ENCODE results near the gene NPHP4.

The NPHP4 gene

GRCh38 chr1:5992026-5992813 is at the start of gene NPHP4:
NPHP4 (minus strand) TSS chr1:5992425; CDS start chr1:5986289, 6,136 bp downstream.
- peak; percentile 100 for DNase-seq

GRCh38 chr1:6041432-6042062 is 49.3 kb upstream of the NPHP4 start:
- DNase-seq = peak; percentile 23

- DNase-seq = no peak
These were observed 48.7 kb upstream of the NPHP4 start for GRCh38 chr1:6040861-6041415.

GRCh38 chr1:6040444-6040843 is 48.2 kb upstream of the NPHP4 start:
- DNase-seq = no peak

- no peak for DNase-seq
These were observed 46.8 kb upstream of the NPHP4 start for GRCh38 chr1:6039031-6039430.

- DNase-seq = no peak
These were observed 46.4 kb upstream of the NPHP4 start for GRCh38 chr1:6038603-6039002.

- peak; percentile 70 for DNase-seq
These were observed 45.1 kb upstream of the NPHP4 start for GRCh38 chr1:6037338-6037762.

GRCh38 chr1:6035719-6036118 is 43.5 kb upstream of the NPHP4 start:
- DNase-seq = no peak

- DNase-seq = no peak
These were observed 43.1 kb upstream of the NPHP4 start for GRCh38 chr1:6035303-6035702.

- DNase-seq = no peak
These were observed 42.5 kb upstream of the NPHP4 start for GRCh38 chr1:6034750-6035096.

- peak; percentile 34 for DNase-seq
These were observed 41.9 kb upstream of the NPHP4 start for GRCh38 chr1:6033986-6034749.

GRCh38 chr1:6033124-6033523 is 40.9 kb upstream of the NPHP4 start:
- DNase-seq = no peak

GRCh38 chr1:6030547-6031261 is 38.5 kb upstream of the NPHP4 start:
- no peak for DNase-seq

GRCh38 chr1:6030132-6030531 is 37.9 kb upstream of the NPHP4 start:
- DNase-seq = no peak

GRCh38 chr1:6029351-6029750 is 37.1 kb upstream of the NPHP4 start:
- DNase-seq = no peak

- peak; percentile 88 for DNase-seq
These were observed 36.0 kb upstream of the NPHP4 start for GRCh38 chr1:6028042-6028850.

- peak; percentile 74 for DNase-seq
These were observed 35.4 kb upstream of the NPHP4 start for GRCh38 chr1:6027591-6027990.

- peak; percentile 98 for DNase-seq
These were observed 34.0 kb upstream of the NPHP4 start for GRCh38 chr1:6026095-6026809.

- peak; percentile 43 for DNase-seq
These were observed 33.3 kb upstream of the NPHP4 start for GRCh38 chr1:6025269-6026094.

GRCh38 chr1:6024376-6024775 is 32.2 kb upstream of the NPHP4 start:
- DNase-seq = no peak
